Measurements from ENCODE around the gene PRSS16. TPM values are rescaled to one million over a fixed set of nuclear protein-coding genes. Genes with fewer than 3 reads are reported as not detected.

PRSS16 gene
- total and polyA plus RNA-seq, 9 of the 15 experiments (the other 6 are each of a cell fraction or from before 2014, with no cell fraction given), result 4.5 to 21.3 (median 12.1) TPM

DNA sequence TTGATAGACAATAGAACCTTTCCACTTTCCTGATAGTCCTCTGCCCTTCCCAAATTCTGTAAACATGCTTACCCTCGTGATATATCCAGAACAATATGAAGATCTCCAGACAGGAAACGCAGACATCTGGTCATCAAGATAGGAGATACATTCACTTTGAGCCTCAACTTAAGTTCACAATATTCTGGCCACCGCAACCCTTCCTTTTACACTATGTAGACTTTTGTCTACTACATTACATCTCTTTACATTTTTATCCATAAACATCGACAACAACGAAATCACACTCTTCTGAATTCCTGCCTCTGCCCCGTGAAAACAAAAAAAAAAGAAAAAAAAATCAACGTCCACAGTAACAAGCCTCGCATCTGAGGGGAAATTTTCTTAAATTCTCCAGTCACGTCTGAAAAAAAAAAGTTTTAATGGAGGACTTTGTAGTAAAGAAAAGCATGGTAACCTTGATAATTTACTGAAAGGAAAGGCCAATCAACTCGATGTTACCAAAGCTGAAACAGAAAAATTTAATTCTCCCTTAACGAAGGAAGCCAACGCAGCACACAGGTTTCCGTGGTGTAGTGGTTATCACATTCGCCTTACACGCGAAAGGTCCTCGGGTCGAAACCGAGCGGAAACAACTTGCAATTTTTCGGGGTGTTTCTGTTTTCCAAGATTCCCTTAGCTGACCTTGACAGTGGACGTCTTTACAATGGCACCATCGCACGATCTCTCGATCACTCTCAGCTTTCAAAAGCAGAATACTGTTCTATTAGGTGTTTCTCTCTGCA, 42.8 kb downstream of the PRSS16 start (continued):
- TF ChIP-seq, protein P1, sequence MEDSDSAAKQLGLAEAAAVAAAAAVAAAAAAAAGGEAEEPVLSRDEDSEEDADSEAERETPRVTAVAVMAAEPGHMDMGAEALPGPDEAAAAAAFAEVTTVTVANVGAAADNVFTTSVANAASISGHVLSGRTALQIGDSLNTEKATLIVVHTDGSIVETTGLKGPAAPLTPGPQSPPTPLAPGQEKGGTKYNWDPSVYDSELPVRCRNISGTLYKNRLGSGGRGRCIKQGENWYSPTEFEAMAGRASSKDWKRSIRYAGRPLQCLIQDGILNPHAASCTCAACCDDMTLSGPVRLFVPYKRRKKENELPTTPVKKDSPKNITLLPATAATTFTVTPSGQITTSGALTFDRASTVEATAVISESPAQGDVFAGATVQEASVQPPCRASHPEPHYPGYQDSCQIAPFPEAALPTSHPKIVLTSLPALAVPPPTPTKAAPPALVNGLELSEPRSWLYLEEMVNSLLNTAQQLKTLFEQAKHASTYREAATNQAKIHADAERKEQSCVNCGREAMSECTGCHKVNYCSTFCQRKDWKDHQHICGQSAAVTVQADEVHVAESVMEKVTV (CRISPR knock-in tag; IDR thresholded peaks at IDR 0.05), result peak; percentile 7; the same call in 1 of the 2 replicates
- TF ChIP-seq SRSF1 (IDR thresholded peaks at IDR 0.05; ENCODE audit: low read depth, low read length) (no peak), MXI1 (IDR thresholded peaks at IDR 0.05; ENCODE audit: low read depth, low read length) (0 out of 2 replicates have a peak, but pooled peaks have one; percentile 32), ARNT (IDR thresholded peaks at IDR 0.05) (peak; percentile 58 to 87), CBX3 (IDR thresholded peaks at IDR 0.05; ENCODE audit: borderline replicate concordance in 1 of 2, low read length in 2 of 2) (peak in 1 of 2 experiments; percentile 89; a peak in 2 of 3 replicates), L3MBTL2 (IDR thresholded peaks at IDR 0.05) (peak; percentile 67), FOXA3 (CRISPR knock-in tag; conservative IDR thresholded peaks at IDR 0.05 in 1 of 2, IDR thresholded peaks at IDR 0.05 in 1 of 2) (peak in 1 of 2 experiments; percentile 79; a peak in 2 of 4 replicates), CTBP1 (IDR thresholded peaks at IDR 0.05; ENCODE audit: borderline replicate concordance) (peak; percentile 16; the same call in 1 of the 2 replicates), CC2D1A (IDR thresholded peaks at IDR 0.05) (peak; percentile 17; the same call in 1 of the 2 replicates), POU5F1 (IDR thresholded peaks at IDR 0.05; ENCODE audit: borderline replicate concordance, low read depth, low read length, partially characterized antibody) (no peak), EHMT2 (IDR thresholded peaks at IDR 0.05) (no peak), TAL1 (IDR thresholded peaks at IDR 0.05) (peak; percentile 83), CREM (IDR thresholded peaks at IDR 0.05; ENCODE audit: low read depth) (peak; percentile 78), IFI16 (CRISPR knock-in tag; IDR thresholded peaks at IDR 0.05) (no peak), CHD2 (IDR thresholded peaks at IDR 0.05; ENCODE audit: low read depth, low read length) (peak; percentile 63; the same call in 1 of the 2 replicates)
- TF ChIP-seq, protein P2, sequence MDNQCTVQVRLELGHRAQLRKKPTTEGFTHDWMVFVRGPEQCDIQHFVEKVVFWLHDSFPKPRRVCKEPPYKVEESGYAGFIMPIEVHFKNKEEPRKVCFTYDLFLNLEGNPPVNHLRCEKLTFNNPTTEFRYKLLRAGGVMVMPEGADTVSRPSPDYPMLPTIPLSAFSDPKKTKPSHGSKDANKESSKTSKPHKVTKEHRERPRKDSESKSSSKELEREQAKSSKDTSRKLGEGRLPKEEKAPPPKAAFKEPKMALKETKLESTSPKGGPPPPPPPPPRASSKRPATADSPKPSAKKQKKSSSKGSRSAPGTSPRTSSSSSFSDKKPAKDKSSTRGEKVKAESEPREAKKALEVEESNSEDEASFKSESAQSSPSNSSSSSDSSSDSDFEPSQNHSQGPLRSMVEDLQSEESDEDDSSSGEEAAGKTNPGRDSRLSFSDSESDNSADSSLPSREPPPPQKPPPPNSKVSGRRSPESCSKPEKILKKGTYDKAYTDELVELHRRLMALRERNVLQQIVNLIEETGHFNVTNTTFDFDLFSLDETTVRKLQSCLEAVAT (IDR thresholded peaks at IDR 0.05), result peak; percentile 81 to 91
- TF ChIP-seq, protein P3, sequence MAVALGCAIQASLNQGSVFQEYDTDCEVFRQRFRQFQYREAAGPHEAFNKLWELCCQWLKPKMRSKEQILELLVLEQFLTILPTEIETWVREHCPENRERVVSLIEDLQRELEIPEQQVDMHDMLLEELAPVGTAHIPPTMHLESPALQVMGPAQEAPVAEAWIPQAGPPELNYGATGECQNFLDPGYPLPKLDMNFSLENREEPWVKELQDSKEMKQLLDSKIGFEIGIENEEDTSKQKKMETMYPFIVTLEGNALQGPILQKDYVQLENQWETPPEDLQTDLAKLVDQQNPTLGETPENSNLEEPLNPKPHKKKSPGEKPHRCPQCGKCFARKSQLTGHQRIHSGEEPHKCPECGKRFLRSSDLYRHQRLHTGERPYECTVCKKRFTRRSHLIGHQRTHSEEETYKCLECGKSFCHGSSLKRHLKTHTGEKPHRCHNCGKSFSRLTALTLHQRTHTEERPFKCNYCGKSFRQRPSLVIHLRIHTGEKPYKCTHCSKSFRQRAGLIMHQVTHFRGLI (CRISPR knock-in tag; IDR thresholded peaks at IDR 0.05), result peak; percentile 4; the same call in 1 of the 2 replicates
- TF ChIP-seq, protein P4, sequence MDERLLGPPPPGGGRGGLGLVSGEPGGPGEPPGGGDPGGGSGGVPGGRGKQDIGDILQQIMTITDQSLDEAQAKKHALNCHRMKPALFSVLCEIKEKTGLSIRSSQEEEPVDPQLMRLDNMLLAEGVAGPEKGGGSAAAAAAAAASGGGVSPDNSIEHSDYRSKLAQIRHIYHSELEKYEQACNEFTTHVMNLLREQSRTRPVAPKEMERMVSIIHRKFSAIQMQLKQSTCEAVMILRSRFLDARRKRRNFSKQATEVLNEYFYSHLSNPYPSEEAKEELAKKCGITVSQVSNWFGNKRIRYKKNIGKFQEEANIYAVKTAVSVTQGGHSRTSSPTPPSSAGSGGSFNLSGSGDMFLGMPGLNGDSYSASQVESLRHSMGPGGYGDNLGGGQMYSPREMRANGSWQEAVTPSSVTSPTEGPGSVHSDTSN (CRISPR knock-in tag; IDR thresholded peaks at IDR 0.05; ENCODE audit: low read depth), result no peak
- TF ChIP-seq, protein P4 (tag; conservative IDR thresholded peaks at IDR 0.05; ENCODE audit: low read depth), result 0 out of 2 replicates have a peak, but pooled peaks have one; percentile 19
- TF ChIP-seq, protein P5, sequence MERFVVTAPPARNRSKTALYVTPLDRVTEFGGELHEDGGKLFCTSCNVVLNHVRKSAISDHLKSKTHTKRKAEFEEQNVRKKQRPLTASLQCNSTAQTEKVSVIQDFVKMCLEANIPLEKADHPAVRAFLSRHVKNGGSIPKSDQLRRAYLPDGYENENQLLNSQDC (CRISPR knock-in tag; IDR thresholded peaks at IDR 0.05), result 0 out of 2 replicates have a peak, but pooled peaks have one; percentile 8

Measured in K562 (cell line).